GM18520 (cell line): ENCODE measurements around the gene USP19.

Source experiments
- ATAC-seq: cut with Tn5 transposase; IDR thresholded peaks from one replicate; pipeline ENCODE4 v1.9.1; 2021; ENCODE audit not compliant: unreplicated experiment

Gene USP19, protein sequence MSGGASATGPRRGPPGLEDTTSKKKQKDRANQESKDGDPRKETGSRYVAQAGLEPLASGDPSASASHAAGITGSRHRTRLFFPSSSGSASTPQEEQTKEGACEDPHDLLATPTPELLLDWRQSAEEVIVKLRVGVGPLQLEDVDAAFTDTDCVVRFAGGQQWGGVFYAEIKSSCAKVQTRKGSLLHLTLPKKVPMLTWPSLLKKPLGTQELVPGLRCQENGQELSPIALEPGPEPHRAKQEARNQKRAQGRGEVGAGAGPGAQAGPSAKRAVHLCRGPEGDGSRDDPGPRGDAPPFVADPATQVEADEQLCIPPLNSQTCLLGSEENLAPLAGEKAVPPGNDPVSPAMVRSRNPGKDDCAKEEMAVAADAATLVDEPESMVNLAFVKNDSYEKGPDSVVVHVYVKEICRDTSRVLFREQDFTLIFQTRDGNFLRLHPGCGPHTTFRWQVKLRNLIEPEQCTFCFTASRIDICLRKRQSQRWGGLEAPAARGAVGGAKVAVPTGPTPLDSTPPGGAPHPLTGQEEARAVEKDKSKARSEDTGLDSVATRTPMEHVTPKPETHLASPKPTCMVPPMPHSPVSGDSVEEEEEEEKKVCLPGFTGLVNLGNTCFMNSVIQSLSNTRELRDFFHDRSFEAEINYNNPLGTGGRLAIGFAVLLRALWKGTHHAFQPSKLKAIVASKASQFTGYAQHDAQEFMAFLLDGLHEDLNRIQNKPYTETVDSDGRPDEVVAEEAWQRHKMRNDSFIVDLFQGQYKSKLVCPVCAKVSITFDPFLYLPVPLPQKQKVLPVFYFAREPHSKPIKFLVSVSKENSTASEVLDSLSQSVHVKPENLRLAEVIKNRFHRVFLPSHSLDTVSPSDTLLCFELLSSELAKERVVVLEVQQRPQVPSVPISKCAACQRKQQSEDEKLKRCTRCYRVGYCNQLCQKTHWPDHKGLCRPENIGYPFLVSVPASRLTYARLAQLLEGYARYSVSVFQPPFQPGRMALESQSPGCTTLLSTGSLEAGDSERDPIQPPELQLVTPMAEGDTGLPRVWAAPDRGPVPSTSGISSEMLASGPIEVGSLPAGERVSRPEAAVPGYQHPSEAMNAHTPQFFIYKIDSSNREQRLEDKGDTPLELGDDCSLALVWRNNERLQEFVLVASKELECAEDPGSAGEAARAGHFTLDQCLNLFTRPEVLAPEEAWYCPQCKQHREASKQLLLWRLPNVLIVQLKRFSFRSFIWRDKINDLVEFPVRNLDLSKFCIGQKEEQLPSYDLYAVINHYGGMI (N-terminal part only)

GRCh38 chr3:49120438-49121131 lies at the start of gene USP19:
Gene USP19, minus strand, starts transcription at chr3:49120823. Its CDS starts 1,678 bp downstream, at chr3:49119145.
- ATAC-seq = peak; percentile 75

DNA sequence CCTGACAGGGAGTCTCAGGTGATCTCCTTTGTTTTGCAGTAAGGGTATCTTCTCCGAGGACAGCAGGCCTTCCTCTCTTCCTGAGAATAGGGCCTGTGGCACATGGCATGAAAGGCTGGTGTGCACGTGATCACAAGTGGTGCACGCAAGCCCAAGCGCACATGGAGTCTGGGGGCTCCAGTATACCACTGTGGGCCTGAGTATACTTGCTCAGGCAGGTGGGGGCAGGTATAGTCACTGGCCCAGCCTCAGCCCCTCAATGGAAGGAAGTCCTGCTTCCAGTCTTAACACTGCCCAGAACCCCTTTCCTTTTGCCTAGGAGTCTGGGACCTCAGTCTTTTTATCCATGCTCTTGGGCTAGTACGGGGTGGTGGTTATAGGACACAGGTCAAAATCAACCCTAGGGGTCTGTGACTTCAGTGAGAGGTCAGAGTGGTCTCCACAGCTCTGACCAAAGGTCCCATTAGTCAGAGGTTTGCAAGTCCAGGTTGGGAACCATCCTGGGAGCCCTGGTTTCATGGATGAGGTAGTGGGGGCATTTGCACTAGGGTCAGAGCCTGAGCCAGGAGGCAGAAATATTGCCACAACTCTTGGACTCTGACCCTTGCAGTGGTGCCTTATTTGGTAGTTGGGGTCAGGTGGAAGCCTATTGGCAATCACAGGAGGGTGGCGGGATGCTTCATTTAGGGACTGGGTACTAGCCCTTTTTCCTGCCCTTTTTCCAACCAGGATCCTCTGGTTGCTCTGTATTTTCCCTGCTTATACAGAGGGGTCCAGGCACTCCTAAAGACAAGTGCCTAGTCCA lies 46.3 kb upstream of the USP19 start:
- ATAC-seq = no peak

GRCh38 chr3:49165771-49166751 lies 45.4 kb upstream of the USP19 start, which contains the start of gene CCDC71:
Gene CCDC71, minus strand, starts transcription at chr3:49166331. Its CDS starts 2,123 bp downstream, at chr3:49164208.
- ATAC-seq = no peak

DNA sequence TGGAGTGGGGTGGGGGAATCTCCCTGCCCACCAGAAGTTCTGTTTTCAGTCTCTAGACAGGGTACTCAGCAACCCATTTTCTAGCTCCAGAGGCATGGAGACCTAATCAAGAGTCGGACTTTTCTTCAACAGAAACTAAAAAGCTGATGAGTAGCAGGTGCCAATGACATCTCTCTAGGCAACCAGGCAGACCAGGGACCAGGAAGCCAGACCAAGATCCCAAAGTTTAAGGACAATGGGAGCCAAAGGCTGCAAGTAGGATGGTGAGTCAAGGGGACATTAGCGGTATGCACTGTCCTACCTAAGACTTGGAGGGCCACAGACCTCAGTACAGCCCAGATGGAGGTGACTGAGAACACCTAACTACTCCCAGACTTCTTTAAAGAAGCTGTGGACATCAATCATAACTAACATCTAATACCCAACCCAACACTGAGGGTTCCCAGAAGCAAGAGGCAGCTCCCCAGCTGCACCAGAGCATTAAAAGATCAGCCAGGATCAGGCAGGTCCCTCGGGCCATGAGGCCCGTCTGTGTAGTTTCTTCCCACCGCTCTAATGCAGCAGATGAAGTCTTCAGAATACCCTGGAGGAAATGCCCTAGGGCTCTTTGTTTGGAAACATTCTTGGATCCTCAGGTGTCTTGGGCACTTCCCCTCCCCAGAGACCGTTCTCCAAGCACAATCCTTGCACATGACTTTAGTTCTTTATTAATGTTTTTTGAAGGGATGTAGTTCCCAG lies 44.5 kb upstream of the USP19 start:
- no peak for ATAC-seq

GRCh38 chr3:49163609-49164008 lies 43.0 kb upstream of the USP19 start:
- no peak for ATAC-seq

DNA sequence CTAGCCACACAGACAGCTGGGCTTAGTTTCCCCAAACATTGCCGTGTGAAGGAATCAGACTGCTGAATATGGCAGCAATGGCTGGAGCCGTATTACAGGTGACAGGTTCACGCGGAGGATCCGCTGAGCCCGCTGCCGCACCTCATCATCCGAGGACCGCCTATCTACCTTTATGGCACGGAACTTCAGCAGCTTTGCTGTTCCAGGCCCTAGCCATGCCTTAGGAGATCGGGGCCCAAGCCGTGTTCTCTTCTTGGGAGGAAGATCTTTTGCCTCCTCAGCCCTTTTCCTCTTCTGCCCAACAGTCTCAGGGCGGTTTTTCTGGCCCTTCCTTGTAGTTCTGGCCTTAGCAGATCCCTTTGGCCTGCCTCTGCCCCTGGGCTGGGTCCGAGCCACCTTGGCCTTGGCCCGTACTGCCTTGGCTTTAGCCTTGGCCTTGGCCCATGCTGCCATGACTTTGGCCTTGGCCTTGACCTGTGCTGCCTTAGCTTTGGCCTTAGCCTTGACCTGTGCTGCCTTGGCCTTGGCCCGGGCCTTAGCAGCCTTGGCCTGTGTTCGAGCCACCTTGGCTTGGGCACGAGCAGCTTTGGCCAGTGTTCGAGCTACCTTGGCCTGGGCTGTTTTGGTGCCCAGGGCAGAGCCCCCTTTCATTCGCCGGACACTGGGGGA lies 42.3 kb upstream of the USP19 start:
- ATAC-seq = no peak

- ATAC-seq = no peak
These were observed 41.3 kb upstream of the USP19 start for GRCh38 chr3:49161808-49162530.

- no peak for ATAC-seq
These were observed 40.6 kb upstream of the USP19 start for GRCh38 chr3:49161197-49161596.

- ATAC-seq = no peak
These were observed 38.2 kb upstream of the USP19 start for GRCh38 chr3:49158792-49159191.

DNA sequence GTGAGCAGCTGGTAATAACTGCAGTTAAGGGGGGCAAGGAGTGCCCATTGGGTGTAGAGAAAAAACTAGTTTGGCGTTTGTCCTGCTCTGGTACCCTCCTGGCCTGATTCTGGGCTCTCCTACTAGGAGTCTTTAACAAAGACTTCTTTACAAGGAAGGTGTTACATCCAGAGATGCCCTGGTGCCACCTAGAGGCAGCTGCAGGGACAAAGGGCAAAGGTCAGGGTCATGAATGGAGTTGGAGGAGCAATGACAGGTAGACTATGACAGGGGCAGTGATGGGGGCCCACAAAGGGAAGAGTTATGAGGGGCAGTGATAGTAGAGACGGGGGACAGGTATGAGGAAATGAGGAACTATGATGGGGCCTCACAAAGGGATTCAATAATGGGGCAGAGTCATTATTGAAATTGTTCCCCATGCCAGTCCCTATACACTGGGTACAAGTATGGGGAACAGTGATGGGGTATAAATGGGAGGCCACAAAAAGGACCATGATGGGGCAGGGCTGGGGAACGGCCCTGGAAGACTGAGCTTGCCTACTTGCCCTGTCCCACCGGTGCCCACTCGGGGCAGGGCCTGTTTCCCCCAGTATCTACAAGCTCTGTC lies 37.6 kb upstream of the USP19 start:
- ATAC-seq = no peak

DNA sequence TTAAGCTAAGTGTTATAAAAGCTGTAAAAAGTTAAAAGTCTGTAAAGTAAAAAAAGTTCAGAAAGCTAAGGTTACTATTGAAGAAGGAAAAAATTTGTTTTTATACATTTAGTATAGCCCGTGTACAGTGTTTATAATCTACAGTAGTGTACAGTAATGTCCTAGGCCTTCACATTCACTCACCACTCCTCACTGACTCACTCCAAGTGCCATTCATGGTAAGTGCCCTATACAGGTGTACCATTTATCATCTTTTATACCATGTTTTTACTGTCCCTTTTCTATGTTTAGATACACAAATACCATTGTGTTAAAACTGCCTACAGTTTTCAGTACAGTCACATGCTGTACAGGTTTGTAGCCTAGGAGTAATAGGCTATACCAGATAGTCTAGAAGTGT lies 36.7 kb upstream of the USP19 start:
- no peak for ATAC-seq

GRCh38 chr3:49153349-49153912 lies 32.8 kb upstream of the USP19 start:
- ATAC-seq = no peak

- ATAC-seq = no peak
These were observed 31.0 kb upstream of the USP19 start for GRCh38 chr3:49151610-49152009.

DNA sequence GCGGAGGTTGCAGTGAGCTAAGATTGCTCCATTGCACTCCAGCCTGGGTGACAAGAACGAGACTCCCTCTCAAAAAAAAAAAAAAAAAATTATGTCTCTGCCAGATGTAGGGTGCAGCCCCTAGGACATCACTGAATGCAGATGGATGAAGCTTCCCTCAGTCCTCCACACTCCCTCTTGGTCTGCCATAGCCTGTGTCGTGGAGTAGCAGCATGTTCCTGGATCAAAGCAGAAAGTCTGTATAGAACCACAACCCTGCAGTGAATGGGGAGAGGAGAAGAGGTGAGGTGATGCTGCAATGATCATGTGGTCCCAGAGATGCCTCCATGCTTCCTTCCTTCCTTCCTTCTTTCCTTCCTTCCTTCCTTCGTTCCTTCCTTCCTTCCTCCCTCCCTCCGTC lies 27.5 kb upstream of the USP19 start:
- no peak for ATAC-seq

DNA sequence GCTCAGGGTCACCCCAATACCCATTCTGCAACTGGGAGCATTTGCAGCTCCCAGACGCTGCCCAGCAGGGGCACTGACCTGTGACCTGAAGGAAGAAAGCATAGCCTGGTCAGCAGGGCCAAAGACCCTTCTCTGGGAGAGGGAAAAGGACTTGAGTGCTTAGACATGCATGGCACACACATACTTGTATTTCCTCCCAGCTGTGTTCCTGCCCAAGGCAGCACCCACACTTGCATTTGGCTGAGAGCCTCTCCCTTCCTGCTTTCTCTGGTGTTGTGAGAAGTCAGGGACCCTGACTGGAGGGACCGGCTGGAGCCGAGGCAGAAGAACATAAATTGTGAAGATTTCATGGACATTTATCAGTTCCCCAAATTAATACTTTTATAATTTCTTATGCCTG lies 19.5 kb upstream of the USP19 start:
- ATAC-seq = no peak

DNA sequence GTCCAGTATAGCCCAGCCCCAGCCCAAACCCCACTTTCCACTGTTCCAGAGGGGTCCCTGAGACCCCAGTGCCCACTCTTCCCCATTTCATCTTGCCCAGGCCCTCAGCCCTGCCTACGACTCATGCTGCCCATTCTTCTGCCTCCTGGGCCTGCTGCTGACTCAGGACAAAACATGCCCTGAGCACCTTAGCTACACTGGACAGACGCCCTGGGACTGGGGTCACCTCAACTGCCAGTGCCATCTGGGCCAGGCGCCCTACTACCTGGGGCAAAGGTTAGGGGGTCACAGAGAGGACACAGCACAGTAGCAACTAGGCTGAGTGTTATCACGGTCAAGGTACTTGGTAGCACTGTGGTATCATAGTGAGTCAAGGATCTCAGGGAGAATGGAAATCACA lies 14.9 kb upstream of the USP19 start:
- ATAC-seq = no peak
